ENCODE results near the gene NPDC1.
"Not testable (repeated sequence)": the region's sequence is repeated elsewhere in the genome, so short reads cannot be mapped to it uniquely, and the experiment has no call there.

NPDC1 gene

GRCh38 chr9:137065336-137065967 lies 19.5 kb upstream of the NPDC1 start:
- no peaks in the 10 kb centered on the region for H3K36me3 Mint-ChIP-seq (ENCODE audit: low read depth)
- no peaks in the 10 kb centered on the region for H3K9me3 Mint-ChIP-seq
- H3K4me1 Mint-ChIP-seq: peaks cover 4% of the 10 kb centered on the region
- DNase-seq: peak; percentile 5
- H3K4me3 Mint-ChIP-seq: no peak overlapping the region
- no peak overlapping the region for H3K27ac Mint-ChIP-seq
- TF ChIP-seq, protein P1, sequence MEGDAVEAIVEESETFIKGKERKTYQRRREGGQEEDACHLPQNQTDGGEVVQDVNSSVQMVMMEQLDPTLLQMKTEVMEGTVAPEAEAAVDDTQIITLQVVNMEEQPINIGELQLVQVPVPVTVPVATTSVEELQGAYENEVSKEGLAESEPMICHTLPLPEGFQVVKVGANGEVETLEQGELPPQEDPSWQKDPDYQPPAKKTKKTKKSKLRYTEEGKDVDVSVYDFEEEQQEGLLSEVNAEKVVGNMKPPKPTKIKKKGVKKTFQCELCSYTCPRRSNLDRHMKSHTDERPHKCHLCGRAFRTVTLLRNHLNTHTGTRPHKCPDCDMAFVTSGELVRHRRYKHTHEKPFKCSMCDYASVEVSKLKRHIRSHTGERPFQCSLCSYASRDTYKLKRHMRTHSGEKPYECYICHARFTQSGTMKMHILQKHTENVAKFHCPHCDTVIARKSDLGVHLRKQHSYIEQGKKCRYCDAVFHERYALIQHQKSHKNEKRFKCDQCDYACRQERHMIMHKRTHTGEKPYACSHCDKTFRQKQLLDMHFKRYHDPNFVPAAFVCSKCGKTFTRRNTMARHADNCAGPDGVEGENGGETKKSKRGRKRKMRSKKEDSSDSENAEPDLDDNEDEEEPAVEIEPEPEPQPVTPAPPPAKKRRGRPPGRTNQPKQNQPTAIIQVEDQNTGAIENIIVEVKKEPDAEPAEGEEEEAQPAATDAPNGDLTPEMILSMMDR (IDR thresholded peaks at IDR 0.05): no peak
- peaks cover 30% of the 10 kb centered on the region for H3K27me3 Mint-ChIP-seq (ENCODE audit: low read depth, poor library complexity)

GRCh38 chr9:137064880-137065164 lies 18.8 kb upstream of the NPDC1 start:
- Mint-ChIP-seq H3K27me3 (ENCODE audit: low read depth, poor library complexity) (peaks cover 34% of the 10 kb centered on the region), H3K36me3 (ENCODE audit: low read depth) (no peaks in the 10 kb centered on the region), H3K4me3 (no peak overlapping the region), H3K27ac (no peak overlapping the region), H3K9me3 (no peaks in the 10 kb centered on the region), H3K4me1 (peaks cover 4% of the 10 kb centered on the region)
- TF ChIP-seq, protein P1 (IDR thresholded peaks at IDR 0.05): no peak
- DNase-seq: no peak

GRCh38 chr9:137064027-137064879 lies 18.3 kb upstream of the NPDC1 start:
- TF ChIP-seq, protein P1 (IDR thresholded peaks at IDR 0.05): peak; percentile 96
- peak; percentile 86 for DNase-seq
- Mint-ChIP-seq H3K36me3 (ENCODE audit: low read depth) (no peaks in the 10 kb centered on the region), H3K9me3 (no peaks in the 10 kb centered on the region), H3K27ac (no peak overlapping the region), H3K4me3 (no peak overlapping the region), H3K4me1 (peaks cover 4% of the 10 kb centered on the region), H3K27me3 (ENCODE audit: low read depth, poor library complexity) (peaks cover 37% of the 10 kb centered on the region)

DNA sequence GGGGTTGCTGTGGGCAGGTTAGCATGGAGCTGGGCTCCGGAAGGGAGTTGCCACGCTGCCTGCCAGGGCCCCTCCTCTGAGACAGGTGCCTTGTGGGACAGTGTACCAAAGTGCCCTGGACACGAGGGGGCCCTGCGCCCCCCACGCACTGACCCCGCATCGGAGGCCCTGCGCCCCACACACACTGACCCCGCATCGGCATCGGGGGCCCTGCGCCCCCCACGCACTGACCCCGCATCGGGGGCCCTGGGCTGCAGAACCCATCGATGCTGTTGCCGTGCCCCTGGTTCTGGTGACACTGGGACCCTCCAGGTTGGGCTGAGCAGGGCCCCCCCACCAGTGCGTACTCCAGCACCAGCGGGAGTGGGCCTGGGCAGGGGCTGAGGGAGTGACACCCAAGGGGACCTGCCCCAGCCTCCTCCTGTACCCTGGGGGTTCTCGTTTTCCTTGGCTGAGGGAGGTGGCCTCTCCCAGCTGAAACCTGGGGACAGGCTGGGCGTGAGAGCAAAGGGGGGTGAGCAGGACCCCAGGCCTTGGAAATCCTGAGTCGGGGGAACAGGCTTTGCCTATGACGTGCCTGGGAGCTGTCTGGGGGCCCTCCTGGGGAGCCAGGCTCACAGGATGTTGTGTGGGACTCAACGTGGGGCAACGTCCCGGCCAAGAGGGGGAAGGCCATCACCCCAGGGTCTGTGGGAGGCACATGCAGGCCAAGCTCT lies 17.5 kb upstream of the NPDC1 start:
- TF ChIP-seq, protein P1 (IDR thresholded peaks at IDR 0.05): no peak
- H3K36me3 Mint-ChIP-seq (ENCODE audit: low read depth): no peaks in the 10 kb centered on the region
- no peak for DNase-seq
- H3K27ac Mint-ChIP-seq: no peak overlapping the region
- peaks cover 41% of the 10 kb centered on the region for H3K27me3 Mint-ChIP-seq (ENCODE audit: low read depth, poor library complexity)
- H3K9me3 Mint-ChIP-seq: no peaks in the 10 kb centered on the region
- H3K4me3 Mint-ChIP-seq: no peak overlapping the region
- peaks cover 4% of the 10 kb centered on the region for H3K4me1 Mint-ChIP-seq

DNA sequence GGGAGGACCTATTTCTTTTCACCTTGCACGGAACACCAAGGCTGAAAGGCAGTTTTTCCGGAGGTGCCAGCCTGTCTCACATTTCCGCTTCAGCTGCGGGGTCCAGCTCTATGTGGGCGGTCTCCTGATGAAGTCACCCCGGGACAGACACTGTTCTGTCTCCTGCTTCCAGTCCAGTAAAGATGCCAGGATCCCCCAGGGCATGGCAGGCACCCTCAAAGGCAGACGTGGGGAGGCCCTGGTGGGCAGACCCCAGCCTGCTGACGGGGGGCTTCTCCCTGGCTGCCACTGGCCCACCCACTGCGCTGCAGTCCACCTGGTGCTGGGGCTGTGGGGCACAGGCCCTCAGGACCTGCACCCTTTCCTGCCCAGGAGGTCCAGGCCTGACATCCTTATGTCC lies 16.8 kb upstream of the NPDC1 start:
- H3K9me3 Mint-ChIP-seq; DNase-seq; H3K27ac Mint-ChIP-seq; H3K4me3 Mint-ChIP-seq; H3K4me1 Mint-ChIP-seq; H3K36me3 Mint-ChIP-seq (ENCODE audit: low read depth): not testable (repeated sequence)
- peaks cover 41% of the 10 kb centered on the region for H3K27me3 Mint-ChIP-seq (ENCODE audit: low read depth, poor library complexity)

DNA sequence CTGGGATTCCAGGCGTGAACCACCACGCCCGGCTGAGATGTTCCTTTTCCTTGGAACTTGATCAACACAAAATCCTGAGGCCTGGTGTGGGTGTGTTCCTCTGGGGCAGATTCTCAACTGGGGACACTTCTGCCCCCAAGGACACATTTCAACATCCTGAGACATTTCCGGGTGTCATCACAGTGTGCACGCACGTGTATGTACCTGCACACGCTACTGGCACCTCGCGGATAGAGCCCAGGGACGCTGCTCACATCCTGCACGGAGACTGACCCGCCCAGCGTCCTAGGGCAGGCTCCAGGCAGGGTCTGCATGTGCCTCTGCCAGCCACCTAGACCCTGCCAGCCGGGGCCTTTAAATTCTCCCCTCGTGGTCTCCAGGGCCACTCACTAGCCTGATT lies 16.4 kb upstream of the NPDC1 start:
- Mint-ChIP-seq H3K27ac (no peak overlapping the region), H3K9me3 (no peaks in the 10 kb centered on the region), H3K4me3 (no peak overlapping the region), H3K4me1 (no peaks in the 10 kb centered on the region), H3K36me3 (ENCODE audit: low read depth) (no peaks in the 10 kb centered on the region), H3K27me3 (ENCODE audit: low read depth, poor library complexity) (peaks cover 45% of the 10 kb centered on the region)
- DNase-seq: no peak
- TF ChIP-seq, protein P1 (IDR thresholded peaks at IDR 0.05): no peak

All from nephron progenitor cell (in vitro differentiated cells).